IMR-90 (cell line): ENCODE measurements around the gene MYOC. TPM values are rescaled to one million over a fixed set of nuclear protein-coding genes. Genes with fewer than 3 reads are reported as not detected.

ENCODE experiments used
- ATAC-seq: fragments of 200-7000 bp; cut with Tn5 transposase; 2 replicates; pipeline ENCODE4 v1.9.1; 2020; ENCODE audit warnings: low read depth, mild to moderate bottlenecking, moderate library complexity
- BruUV-seq: library from RNA; stranded (reverse); fragments of 400-500 nt; replicated peaks from 2 replicates; lab custom pipeline; 2021; lab: Mats Ljungman, UMichigan
- CTCF ChIA-PET: fragments of 300-600 bp; formaldehyde crosslinking; extraction: SDS; loops from one replicate; lab custom pipeline; 2021; ENCODE audit warnings: antibody characterized with exemption; lab: Yijun Ruan, JAX
- POLR2A ChIA-PET: fragments of 300-600 bp; sonication (Branson Sonifier 250); formaldehyde crosslinking; loops from one replicate; lab custom pipeline; 2022; ENCODE audit warnings: antibody characterized with exemption; ENCODE audit not compliant: unreplicated experiment; lab: Charles Lee
- DNase-seq: peaks from one replicate; pipeline ENCODE4 v3.0.0; 2013
- H2AFZ ChIP-seq: replicated peaks from 2 replicates; pipeline ENCODE3; 2013; ENCODE audit warnings: low read length, mild to moderate bottlenecking; ENCODE audit not compliant: poor library complexity
- H2AK5ac ChIP-seq: 2 replicates; pipeline ENCODE4 v1.6.1; 2013; ENCODE audit warnings: low read depth, low read length, inconsistent platforms
- H2AK9ac ChIP-seq: replicated peaks from 2 replicates; pipeline ENCODE3; 2013; ENCODE audit warnings: mild to moderate bottlenecking, low read depth, low read length, moderate library complexity; ENCODE audit not compliant: poor library complexity
- H2BK120ac ChIP-seq: 2 replicates; pipeline ENCODE4 v1.6.1; 2013; ENCODE audit warnings: low read depth, low read length, inconsistent platforms
- H2BK15ac ChIP-seq: 3 replicates; pipeline ENCODE4 v1.6.1; 2013; ENCODE audit warnings: low read depth, low read length, inconsistent platforms
- H2BK20ac ChIP-seq: 2 replicates; pipeline ENCODE4 v1.6.1; 2013; ENCODE audit warnings: low read depth, mild to moderate bottlenecking, inconsistent platforms, low read length, moderate library complexity
- H2BK5ac ChIP-seq: 2 replicates; pipeline ENCODE4 v1.6.1; 2013; ENCODE audit warnings: mild to moderate bottlenecking, low read depth, low read length, inconsistent platforms; ENCODE audit not compliant: poor library complexity, severe bottlenecking
- H3K14ac ChIP-seq: replicated peaks from 2 replicates; pipeline ENCODE4 v1.6.1; 2013; ENCODE audit warnings: low read depth, low read length, inconsistent platforms
- H3K18ac ChIP-seq: 2 replicates; pipeline ENCODE4 v1.6.1; 2013; ENCODE audit warnings: low read depth, low read length, control low read depth
- H3K23ac ChIP-seq: 2 replicates; pipeline ENCODE4 v1.6.1; 2013; ENCODE audit warnings: low read depth, low read length, inconsistent platforms
- H3K27ac ChIP-seq: 2 replicates; pipeline ENCODE4 v1.5.1; 2013; ENCODE audit warnings: mild to moderate bottlenecking, control low read depth, low read length; ENCODE audit not compliant: insufficient read depth
- H3K27me3 ChIP-seq: 2 replicates; pipeline ENCODE4 v1.6.1; 2013; ENCODE audit warnings: low read length; ENCODE audit not compliant: control insufficient read depth, insufficient read depth
- H3K36me3 ChIP-seq: 2 replicates; pipeline ENCODE4 v1.6.1; 2013; ENCODE audit warnings: low read length, mixed read lengths; ENCODE audit not compliant: control insufficient read depth, insufficient read depth
- H3K4ac ChIP-seq: 2 replicates; pipeline ENCODE4 v1.6.1; 2013; ENCODE audit warnings: low read depth, low read length, inconsistent platforms
- H3K4me1 ChIP-seq: 2 replicates; pipeline ENCODE4 v1.6.1; 2013; ENCODE audit warnings: low read length, mixed read lengths; ENCODE audit not compliant: control insufficient read depth, insufficient read depth
- H3K4me2 ChIP-seq: 2 replicates; pipeline ENCODE4 v1.6.1; 2013; ENCODE audit warnings: low read depth, mild to moderate bottlenecking, control low read depth, low read length, moderate library complexity
- H3K4me3 ChIP-seq: 2 replicates; pipeline ENCODE4 v1.5.1; 2013; ENCODE audit warnings: low read depth, mild to moderate bottlenecking, control low read depth, low read length, moderate library complexity; ENCODE audit not compliant: insufficient read depth
- H3K56ac ChIP-seq: 2 replicates; pipeline ENCODE4 v1.6.1; 2013; ENCODE audit warnings: low read length, inconsistent platforms; ENCODE audit not compliant: insufficient read depth; ENCODE audit errors: extremely low read depth
- H3K79me1 ChIP-seq, 2 experiments: 2 replicates each; pipeline ENCODE4 v1.6.1; 2013; ENCODE audit warnings: low read length in 2 of 2, inconsistent platforms in 1 of 2, low read depth in 1 of 2
- H3K9ac ChIP-seq: 2 replicates; pipeline ENCODE4 v1.6.1; 2013; ENCODE audit warnings: low read depth, low read length, control low read depth
- H3K9me1 ChIP-seq: 2 replicates; pipeline ENCODE4 v1.6.1; 2013; ENCODE audit warnings: low read length, inconsistent platforms; ENCODE audit not compliant: insufficient read depth
- H3K9me3 ChIP-seq: 2 replicates; pipeline ENCODE4 v1.6.1; 2013; ENCODE audit warnings: low read length; ENCODE audit not compliant: control insufficient read depth, insufficient read depth
- H4K20me1 ChIP-seq: 2 replicates; pipeline ENCODE4 v1.6.1; 2013; ENCODE audit warnings: low read length, inconsistent platforms; ENCODE audit not compliant: insufficient read depth
- H4K5ac ChIP-seq: 2 replicates; pipeline ENCODE4 v1.6.1; 2013; ENCODE audit warnings: mild to moderate bottlenecking, low read depth, low read length, control low read depth
- H4K8ac ChIP-seq, 2 experiments: 2 replicates each; pipeline ENCODE4 v1.6.1; 2013; ENCODE audit warnings: low read depth in 2 of 2, low read length in 2 of 2, control low read depth in 1 of 2, inconsistent platforms in 1 of 2
- H4K91ac ChIP-seq: 2 replicates; pipeline ENCODE4 v1.6.1; 2013; ENCODE audit warnings: low read depth, low read length, inconsistent platforms; ENCODE audit not compliant: insufficient read depth
- BHLHE40 ChIP-seq: fragments of 150-350 bp; IDR thresholded peaks from 2 replicates; pipeline ENCODE4 v1.6.1; 2016; ENCODE audit warnings: mild to moderate bottlenecking, low read depth, low read length
- CEBPB ChIP-seq: IDR thresholded peaks from 2 replicates; pipeline ENCODE4 v1.6.1; 2012; ENCODE audit warnings: low read depth, low read length, improper control_type of control experiment
- CHD1 ChIP-seq: IDR thresholded peaks from 2 replicates; pipeline ENCODE4 v1.6.1; 2012; ENCODE audit warnings: low read depth, low read length, improper control_type of control experiment
- CTCF ChIP-seq: conservative IDR thresholded peaks from 2 replicates; pipeline ENCODE4 v1.5.1; 2012; ENCODE audit warnings: mild to moderate bottlenecking, low read depth, low read length, improper control_type of control experiment
- ELK1 ChIP-seq: fragments of 150-350 bp; IDR thresholded peaks from 2 replicates; pipeline ENCODE4 v1.6.1; 2016; ENCODE audit warnings: low read depth, mild to moderate bottlenecking, low read length, moderate library complexity, borderline replicate concordance
- FOS ChIP-seq: fragments of 150-350 bp; IDR thresholded peaks from 2 replicates; pipeline ENCODE4 v1.6.1; 2016; ENCODE audit warnings: low read depth, low read length
- MAFK ChIP-seq: IDR thresholded peaks from 2 replicates; pipeline ENCODE4 v1.6.1; 2012; ENCODE audit warnings: low read depth, low read length, improper control_type of control experiment
- MAZ ChIP-seq: IDR thresholded peaks from 2 replicates; pipeline ENCODE4 v1.6.1; 2012; ENCODE audit warnings: low read depth, mild to moderate bottlenecking, low read length, improper control_type of control experiment, moderate library complexity, borderline replicate concordance
- MXI1 ChIP-seq: IDR thresholded peaks from 2 replicates; pipeline ENCODE4 v1.6.1; 2012; ENCODE audit warnings: low read depth, mild to moderate bottlenecking, low read length, moderate library complexity, borderline replicate concordance
- NFE2L2 ChIP-seq: fragments of 150-350 bp; IDR thresholded peaks from 2 replicates; pipeline ENCODE4 v1.6.1; 2016; ENCODE audit warnings: low read depth, mild to moderate bottlenecking, low read length
- POLR2A ChIP-seq: IDR thresholded peaks from 2 replicates; pipeline ENCODE4 v1.6.1; 2012; ENCODE audit warnings: mild to moderate bottlenecking, low read depth, low read length
- RAD21 ChIP-seq: IDR thresholded peaks from 2 replicates; pipeline ENCODE4 v1.6.1; 2012; ENCODE audit warnings: low read length, improper control_type of control experiment
- RCOR1 ChIP-seq: IDR thresholded peaks from 2 replicates; pipeline ENCODE4 v1.6.1; 2012; ENCODE audit warnings: mild to moderate bottlenecking, low read length, improper control_type of control experiment; ENCODE audit not compliant: insufficient replicate concordance
- RFX5 ChIP-seq: IDR thresholded peaks from 2 replicates; pipeline ENCODE4 v1.8.0; 2012; ENCODE audit warnings: low read depth, mild to moderate bottlenecking, low read length, moderate library complexity
- SMC3 ChIP-seq: fragments of 150-350 bp; IDR thresholded peaks from 2 replicates; pipeline ENCODE4 v1.6.1; 2016; ENCODE audit warnings: low read depth, mild to moderate bottlenecking, antibody characterized with exemption, low read length, moderate library complexity
- USF2 ChIP-seq: fragments of 150-350 bp; IDR thresholded peaks from 2 replicates; pipeline ENCODE4 v1.6.1; 2017; ENCODE audit warnings: mild to moderate bottlenecking, antibody characterized with exemption, low read length, low read depth
- WGBS, 2 experiments: methylation state at CpG; one replicate each; pipeline versions ENCODE4 v1.1.5 to v1.1.7; 2013; ENCODE audit warnings: missing lambda C conversion rate in 2 of 2; ENCODE audit not compliant: insufficient read length in 1 of 2; ENCODE audit errors: extremely low coverage in 2 of 2; 5-methylcytosine and 5-hydroxymethylcytosine counted together
- dilution Hi-C: fragments of 300-500 bp; cut with HindIII; formaldehyde crosslinking; loops from one replicate; pipeline ENCODE4 v1.14.3; 2018; ENCODE audit warnings: low sequenced_read_pairs; ENCODE audit not compliant: unreplicated experiment
- in situ Hi-C: fragments of 300-500 bp; cut with MboI; formaldehyde crosslinking; loops from 3 replicates; pipeline ENCODE4 v1.14.3; 2019; ENCODE audit warnings: low sequenced_read_pairs, inconsistent platforms, mixed read lengths
- intact Hi-C: fragments of 100-400 bp; cut with micrococcal nuclease; formaldehyde crosslinking; loops from 2 replicates; pipeline ENCODE4 v1.10.0; 2022
- polyA plus RNA-seq, 3 experiments: library from polyadenylated mRNA; depleted of rRNA; stranded (reverse); fragments of >200 nt; gene quantifications; 2 replicates each; pipeline ENCODE4 v1.2.3, GENCODE V29; 2012; ENCODE audit warnings: low replicate concordance in 1 of 3
- total RNA-seq: library from RNA; depleted of rRNA; stranded (reverse); fragments of >200 nt; gene quantifications from 2 replicates; pipeline ENCODE4 v1.2.3, GENCODE V29; 2012

Gene MYOC
- total and polyA plus RNA-seq, 2 of the 4 experiments (the other 2 are of a cell fraction) = not detected

DNA sequence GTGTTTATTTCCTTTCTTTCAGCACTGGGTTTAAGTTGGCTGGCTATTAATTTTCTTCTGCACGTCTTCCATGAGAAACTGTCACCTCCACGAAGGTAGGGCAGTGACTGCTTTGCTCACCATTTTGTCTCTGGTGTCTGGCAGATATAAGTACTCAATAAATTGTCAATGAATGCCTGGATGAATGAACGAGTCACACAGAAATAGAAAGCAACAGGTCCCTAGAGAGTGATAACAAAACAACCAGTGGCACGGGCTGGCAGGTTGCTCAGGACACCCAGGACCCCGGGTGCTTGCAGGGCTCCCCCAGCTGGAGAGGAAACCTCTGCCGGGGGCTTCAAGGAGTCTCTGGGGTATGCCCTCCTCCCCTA, 3.2 kb upstream of the MYOC start:
- in situ Hi-C loops = no loop called here
- H3K14ac ChIP-seq = no peak overlapping the region
- WGBS, 2 experiments = no CpG with 5 or more reads among the region's 6 CpGs
- no peaks in the 10 kb centered on the region for H3K9me3 ChIP-seq
- H2BK20ac ChIP-seq = no peak overlapping the region
- DNase-seq (no peak), ATAC-seq (no peak)
- H3K36me3 ChIP-seq = no peaks in the 10 kb centered on the region
- no peak overlapping the region for H3K4me3 ChIP-seq
- H4K91ac ChIP-seq = no peak overlapping the region
- no peak overlapping the region for H2BK5ac ChIP-seq
- POLR2A ChIA-PET = no interaction called here
- H3K18ac ChIP-seq = no peak overlapping the region
- H2BK120ac ChIP-seq = no peak overlapping the region
- H4K20me1 ChIP-seq = no peaks in the 10 kb centered on the region
- H2BK15ac ChIP-seq = no peak overlapping the region
- peaks cover 2% of the 10 kb centered on the region; the same call in 1 of the 2 replicates for H3K27me3 ChIP-seq
- no peak overlapping the region for H3K4me2 ChIP-seq
- no peak overlapping the region for H3K23ac ChIP-seq
- H3K9ac ChIP-seq = no peak overlapping the region
- H4K8ac ChIP-seq = no peak overlapping the region
- H3K4ac ChIP-seq = no peak overlapping the region
- no peak overlapping the region for H3K27ac ChIP-seq
- no peak overlapping the region for H2AK5ac ChIP-seq
- H4K5ac ChIP-seq = no peak overlapping the region
- no peak overlapping the region for H2AK9ac ChIP-seq
- H3K4me1 ChIP-seq = peaks cover 8% of the 10 kb centered on the region
- H3K56ac ChIP-seq = no peak overlapping the region
- peak overlapping the region; percentile 83 for H2AFZ ChIP-seq
- H3K79me1 ChIP-seq = no peaks in the 10 kb centered on the region
- intact Hi-C loops = no loop called here
- H3K9me1 ChIP-seq = peaks cover 7% of the 10 kb centered on the region; the same call in 1 of the 2 replicates
- TF ChIP-seq ELK1 = no peak
- no peak for TF ChIP-seq CEBPB
- no peak for TF ChIP-seq MXI1
- no peak for TF ChIP-seq SMC3
- TF ChIP-seq RFX5 = no peak
- TF ChIP-seq USF2 = no peak
- no peak for TF ChIP-seq MAZ
- TF ChIP-seq NFE2L2 = no peak
- TF ChIP-seq MAFK = no peak
- no peak for TF ChIP-seq POLR2A
- TF ChIP-seq RCOR1 = no peak
- no peak for TF ChIP-seq CHD1
- no peak for TF ChIP-seq RAD21
- TF ChIP-seq CTCF = no peak
- TF ChIP-seq FOS = no peak
- no peak for TF ChIP-seq BHLHE40
- dilution Hi-C loops = no loop called here
- no TSS peak for BruUV-seq
- CTCF ChIA-PET = interaction anchor here (0.9 to 2.3 kb wide), 4 partner anchors 11 to 330 kb away, joined by 3 to 23 read pairs (median 8); no protein-coding TSS in a partner anchor
